ENCODE results near the gene ZNF518A.

Gene ZNF518A

GRCh38 chr10:96122824-96123223 lies 7.3 kb upstream of the ZNF518A start:
- TF ChIP-seq, protein P1, sequence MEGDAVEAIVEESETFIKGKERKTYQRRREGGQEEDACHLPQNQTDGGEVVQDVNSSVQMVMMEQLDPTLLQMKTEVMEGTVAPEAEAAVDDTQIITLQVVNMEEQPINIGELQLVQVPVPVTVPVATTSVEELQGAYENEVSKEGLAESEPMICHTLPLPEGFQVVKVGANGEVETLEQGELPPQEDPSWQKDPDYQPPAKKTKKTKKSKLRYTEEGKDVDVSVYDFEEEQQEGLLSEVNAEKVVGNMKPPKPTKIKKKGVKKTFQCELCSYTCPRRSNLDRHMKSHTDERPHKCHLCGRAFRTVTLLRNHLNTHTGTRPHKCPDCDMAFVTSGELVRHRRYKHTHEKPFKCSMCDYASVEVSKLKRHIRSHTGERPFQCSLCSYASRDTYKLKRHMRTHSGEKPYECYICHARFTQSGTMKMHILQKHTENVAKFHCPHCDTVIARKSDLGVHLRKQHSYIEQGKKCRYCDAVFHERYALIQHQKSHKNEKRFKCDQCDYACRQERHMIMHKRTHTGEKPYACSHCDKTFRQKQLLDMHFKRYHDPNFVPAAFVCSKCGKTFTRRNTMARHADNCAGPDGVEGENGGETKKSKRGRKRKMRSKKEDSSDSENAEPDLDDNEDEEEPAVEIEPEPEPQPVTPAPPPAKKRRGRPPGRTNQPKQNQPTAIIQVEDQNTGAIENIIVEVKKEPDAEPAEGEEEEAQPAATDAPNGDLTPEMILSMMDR (IDR thresholded peaks at IDR 0.05; ENCODE audit: low read depth, low read length), result no peak
- H3K4me3 ChIP-seq (ENCODE audit: low read depth, low read length), result no peak overlapping the region

DNA sequence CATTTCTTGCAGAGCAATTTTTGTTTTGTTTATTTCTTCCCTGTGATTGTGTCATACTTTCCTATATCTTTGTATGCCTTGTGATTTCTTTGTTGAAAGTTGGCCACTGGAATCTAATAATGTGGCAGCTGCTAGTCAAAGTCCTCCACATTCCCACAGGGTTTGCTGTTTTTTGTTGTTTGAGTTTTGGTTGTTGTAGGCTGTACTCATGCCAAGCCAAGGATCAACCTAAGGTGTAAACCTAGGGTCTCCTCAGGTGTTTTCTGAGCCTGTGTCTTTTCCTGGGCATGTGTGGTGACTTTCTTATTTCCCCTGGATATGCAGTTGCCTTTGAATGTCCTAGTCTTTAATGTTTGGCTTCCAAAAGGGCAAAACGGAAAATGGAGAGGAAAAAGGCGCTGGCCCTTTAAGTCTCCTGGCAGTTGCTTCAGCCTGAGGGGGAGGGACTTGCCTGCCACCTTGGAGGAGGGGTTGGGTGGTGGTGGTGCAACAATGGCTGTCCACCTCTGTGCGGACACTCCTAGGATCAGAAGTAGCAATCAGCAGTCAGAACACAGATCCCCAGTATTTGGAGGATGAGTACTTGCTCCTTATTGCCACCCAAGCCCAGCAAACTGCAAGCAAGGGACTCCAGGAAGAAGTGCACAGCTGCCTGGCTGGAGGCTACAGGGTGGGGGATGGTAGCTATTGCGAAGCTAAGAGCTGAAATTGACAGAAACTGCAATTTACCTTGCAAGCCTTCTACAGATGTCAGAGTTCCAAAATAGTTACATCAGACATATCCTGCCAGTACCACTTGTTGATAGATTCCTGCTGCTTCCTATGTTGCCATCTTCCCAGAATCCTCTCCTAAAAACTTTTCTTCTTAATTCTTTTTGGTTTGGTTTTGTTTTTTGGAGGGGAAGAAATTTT lies 5.6 kb upstream of the ZNF518A start:
- TF ChIP-seq, protein P1 (IDR thresholded peaks at IDR 0.05; ENCODE audit: low read depth, low read length), result no peak
- peak overlapping the region; percentile 15; the same call in 1 of the 2 replicates for H3K4me3 ChIP-seq (ENCODE audit: low read depth, low read length)

DNA sequence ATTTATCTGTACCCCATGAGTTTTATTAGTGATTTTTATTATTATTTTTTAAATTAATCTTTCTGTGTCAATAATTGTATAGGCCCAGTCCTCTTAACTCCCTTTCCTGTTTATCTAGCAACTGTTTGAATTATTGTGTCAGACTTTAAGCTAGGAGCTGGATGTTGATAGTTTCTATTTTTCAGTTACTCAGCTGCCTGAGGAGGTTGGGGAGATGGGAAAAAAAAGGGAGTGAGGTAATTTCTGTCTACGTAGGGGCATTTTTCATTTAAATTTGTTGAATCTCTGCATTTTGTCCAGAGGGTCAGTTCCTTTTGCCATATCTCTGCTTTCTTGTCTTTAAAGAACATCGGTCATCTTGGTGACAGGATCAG lies 5.0 kb upstream of the ZNF518A start:
- TF ChIP-seq, protein P1 (IDR thresholded peaks at IDR 0.05; ENCODE audit: low read depth, low read length), result no peak
- H3K4me3 ChIP-seq (ENCODE audit: low read depth, low read length), result no peak overlapping the region

DNA sequence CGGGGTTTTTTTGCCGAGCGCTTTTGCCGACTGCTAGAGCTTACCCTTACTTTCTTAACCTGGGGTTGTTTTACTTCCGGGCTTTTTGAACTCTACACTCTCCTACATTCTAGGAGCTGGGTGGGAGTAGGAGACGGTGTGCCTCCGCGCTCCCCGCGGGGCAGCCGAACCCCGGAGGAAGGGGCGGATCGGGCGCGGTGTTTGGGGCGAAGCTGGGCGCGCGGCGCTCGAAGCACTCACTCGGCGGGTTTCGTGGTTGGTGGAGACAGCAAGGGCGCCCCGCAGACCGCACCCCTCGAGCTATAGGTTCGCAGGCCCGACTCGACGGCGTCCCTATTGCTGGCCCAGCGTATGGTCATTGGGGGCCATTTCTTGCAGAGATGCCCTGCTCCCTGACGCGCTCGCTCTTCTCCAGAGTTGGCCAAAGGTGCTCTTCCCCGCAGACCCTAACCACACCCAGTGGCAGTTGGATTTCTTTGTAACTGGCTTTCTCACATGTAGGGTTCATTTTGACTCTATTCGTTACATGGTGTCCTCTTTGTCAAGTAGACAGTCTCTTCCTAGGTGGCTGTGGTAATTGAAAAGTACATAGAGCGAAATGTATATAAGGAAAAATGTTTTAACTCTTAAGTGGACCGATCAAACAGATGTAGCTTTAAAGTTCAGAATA lies 364 bp downstream of the ZNF518A start:
- TF ChIP-seq, protein P1 (IDR thresholded peaks at IDR 0.05; ENCODE audit: low read depth, low read length), result no peak
- H3K4me3 ChIP-seq (ENCODE audit: low read depth, low read length), result peak overlapping the region; percentile 77

GRCh38 chr10:96131621-96132020 lies 1.5 kb downstream of the ZNF518A start:
- H3K4me3 ChIP-seq (ENCODE audit: low read depth, low read length), result no peak overlapping the region
- TF ChIP-seq, protein P1 (IDR thresholded peaks at IDR 0.05; ENCODE audit: low read depth, low read length), result no peak

DNA sequence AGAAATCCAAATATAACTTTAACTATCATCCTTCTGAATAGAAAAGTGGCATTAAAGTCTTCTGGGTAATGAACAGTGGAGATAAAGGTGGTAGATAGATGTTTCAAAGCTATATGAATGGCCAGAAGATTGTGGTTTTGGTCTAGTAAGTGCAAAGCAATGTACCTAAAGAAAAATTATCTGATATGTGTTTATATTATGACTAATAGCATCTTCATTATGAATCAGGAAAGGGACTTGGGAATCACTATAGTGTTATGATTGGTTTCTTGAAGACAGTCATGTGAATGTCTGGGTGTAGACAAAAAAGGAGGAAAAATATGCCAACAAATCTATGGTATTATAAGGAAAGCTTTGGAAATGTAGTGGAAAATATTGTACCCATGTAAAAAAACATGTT lies 3.0 kb downstream of the ZNF518A start:
- H3K4me3 ChIP-seq (ENCODE audit: low read depth, low read length), result no peak overlapping the region
- TF ChIP-seq, protein P1 (IDR thresholded peaks at IDR 0.05; ENCODE audit: low read depth, low read length), result no peak

DNA sequence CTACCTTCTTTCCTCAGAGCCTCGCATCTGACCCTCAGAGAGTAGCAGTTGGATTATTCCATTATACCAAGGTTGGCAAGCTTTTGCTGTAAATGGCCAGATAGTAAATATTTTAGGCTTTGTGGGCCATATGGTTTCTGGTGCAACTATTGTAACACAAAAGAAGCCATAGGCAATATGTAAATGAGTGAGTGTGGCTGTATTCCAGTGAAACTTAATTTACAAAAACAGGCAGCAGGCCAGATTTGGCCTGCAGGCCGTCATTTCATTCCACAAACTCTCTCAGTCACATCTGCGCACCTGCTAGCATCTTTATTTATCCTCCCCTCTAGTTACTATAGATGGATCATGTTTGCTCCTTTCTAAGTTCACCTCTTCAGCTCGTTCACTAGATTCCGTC lies 6.7 kb downstream of the ZNF518A start:
- H3K4me3 ChIP-seq (ENCODE audit: low read depth, low read length), result no peak overlapping the region
- TF ChIP-seq, protein P1 (IDR thresholded peaks at IDR 0.05; ENCODE audit: low read depth, low read length), result no peak
